ENCODE data around the gene CAP1.

- peak in 1 of 4 experiments; percentile 22 for TF ChIP-seq CTCF (IDR thresholded peaks at IDR 0.05)
- TF ChIP-seq POLR2A (IDR thresholded peaks at IDR 0.05), result peak; percentile 6
- peak; percentile 98 for TF ChIP-seq POLR2AphosphoS5 (IDR thresholded peaks at IDR 0.05)
Observed at GRCh38 chr1:40040511-40041465, at the start of gene CAP1.
